Mesendoderm (in vitro differentiated cells): ENCODE measurements around the gene RPS6KA2.

Experiments
- DNase-seq: peaks from one replicate; pipeline ENCODE4 v3.0.0; 2013
- H2AK5ac ChIP-seq: 2 replicates; pipeline ENCODE4 v1.6.1; 2013; ENCODE audit warnings: low read length, inconsistent platforms
- H2BK120ac ChIP-seq: 2 replicates; pipeline ENCODE4 v1.6.1; 2013; ENCODE audit warnings: low read depth, mild to moderate bottlenecking, low read length, moderate library complexity, mixed read lengths
- H2BK15ac ChIP-seq: replicated peaks from 2 replicates; pipeline ENCODE4 v1.6.1; 2013; ENCODE audit warnings: low read depth, mild to moderate bottlenecking, moderate library complexity
- H2BK5ac ChIP-seq: 2 replicates; pipeline ENCODE4 v1.6.1; 2013; ENCODE audit warnings: low read length, inconsistent platforms
- H3K18ac ChIP-seq: 2 replicates; pipeline ENCODE4 v1.6.1; 2013; ENCODE audit warnings: mild to moderate bottlenecking, low read length, mixed read lengths
- H3K23ac ChIP-seq: one replicate; pipeline ENCODE4 v1.6.1; 2013; ENCODE audit warnings: low read length
- H3K27ac ChIP-seq: 2 replicates; pipeline ENCODE4 v1.5.1; 2013; ENCODE audit warnings: low read depth, mild to moderate bottlenecking, inconsistent platforms, low read length, moderate library complexity
- H3K27me3 ChIP-seq: 2 replicates; pipeline ENCODE4 v1.6.1; 2013; ENCODE audit warnings: low read length, control low read depth, mild to moderate bottlenecking, inconsistent platforms; ENCODE audit not compliant: insufficient read depth, poor library complexity
- H3K36me3 ChIP-seq: 2 replicates; pipeline ENCODE4 v1.6.1; 2013; ENCODE audit warnings: low read length, inconsistent platforms; ENCODE audit not compliant: control insufficient read depth, insufficient read depth
- H3K4ac ChIP-seq: one replicate; pipeline ENCODE4 v1.6.1; 2013; ENCODE audit warnings: low read depth, mild to moderate bottlenecking, low read length, moderate library complexity
- H3K4me1 ChIP-seq: 2 replicates; pipeline ENCODE4 v1.6.1; 2013; ENCODE audit warnings: low read depth, low read length, inconsistent platforms; ENCODE audit not compliant: control insufficient read depth
- H3K4me2 ChIP-seq: 2 replicates; pipeline ENCODE4 v1.6.1; 2013; ENCODE audit warnings: low read length
- H3K4me3 ChIP-seq: 2 replicates; pipeline ENCODE4 v1.5.1; 2013; ENCODE audit warnings: mild to moderate bottlenecking, low read length
- H3K56ac ChIP-seq: one replicate; pipeline ENCODE4 v1.6.1; 2013; ENCODE audit warnings: low read length
- H3K79me1 ChIP-seq: 2 replicates; pipeline ENCODE4 v1.6.1; 2013; ENCODE audit warnings: low read length, inconsistent platforms
- H3K79me2 ChIP-seq: 2 replicates; pipeline ENCODE4 v1.6.1; 2013; ENCODE audit warnings: mild to moderate bottlenecking, low read length; ENCODE audit not compliant: control insufficient read depth, insufficient read depth
- H3K9ac ChIP-seq: 2 replicates; pipeline ENCODE4 v1.6.1; 2013; ENCODE audit warnings: low read length, inconsistent platforms
- H4K5ac ChIP-seq: one replicate; pipeline ENCODE4 v1.6.1; 2013; ENCODE audit warnings: low read length
- H4K8ac ChIP-seq: one replicate; pipeline ENCODE4 v1.6.1; 2013; ENCODE audit warnings: low read depth, mild to moderate bottlenecking, control low read depth, low read length, moderate library complexity
- WGBS: extraction: QIAGEN DNeasy Blood & Tissue Kit; methylation state at CpG from one replicate; pipeline ENCODE4 v1.1.7; 2013; ENCODE audit warnings: low lambda C conversion rate, missing lambda C conversion rate; ENCODE audit not compliant: insufficient coverage; ENCODE audit errors: extremely low coverage; 5-methylcytosine and 5-hydroxymethylcytosine counted together

Gene RPS6KA2

GRCh38 chr6:166418691-166419143 is 208.3 kb downstream of the RPS6KA2 start:
- no peak overlapping the region for H3K27ac ChIP-seq
- H3K79me1 ChIP-seq, result no peaks in the 10 kb centered on the region
- no peak for DNase-seq
- peaks cover 2% of the 10 kb centered on the region for H3K36me3 ChIP-seq
- no peak overlapping the region for H2BK15ac ChIP-seq
- H4K8ac ChIP-seq, result no peak overlapping the region
- H3K4me3 ChIP-seq, result no peak overlapping the region
- H3K9ac ChIP-seq, result no peak overlapping the region
- no peak overlapping the region for H3K4ac ChIP-seq
- no peak overlapping the region for H2BK120ac ChIP-seq
- WGBS, result no CpG with 5 or more reads among the region's 9 CpGs
- H2BK5ac ChIP-seq, result no peak overlapping the region
- H3K23ac ChIP-seq, result no peak overlapping the region
- no peaks in the 10 kb centered on the region for H3K27me3 ChIP-seq
- no peaks in the 10 kb centered on the region for H3K79me2 ChIP-seq
- H3K18ac ChIP-seq, result no peak overlapping the region
- no peak overlapping the region for H3K56ac ChIP-seq
- H2AK5ac ChIP-seq, result no peak overlapping the region
- no peak overlapping the region for H4K5ac ChIP-seq
- H3K4me2 ChIP-seq, result no peak overlapping the region
- no peaks in the 10 kb centered on the region for H3K4me1 ChIP-seq

- Histone ChIP-seq H2AK5ac (no peak overlapping the region), H3K4me1 (no peaks in the 10 kb centered on the region), H3K56ac (no peak overlapping the region), H2BK120ac (no peak overlapping the region), H3K23ac (no peak overlapping the region), H3K79me2 (no peaks in the 10 kb centered on the region), H3K27me3 (no peaks in the 10 kb centered on the region), H2BK15ac (no peak overlapping the region), H3K79me1 (no peaks in the 10 kb centered on the region), H3K36me3 (peaks cover 2% of the 10 kb centered on the region), H4K8ac (no peak overlapping the region), H3K4ac (no peak overlapping the region), H4K5ac (no peak overlapping the region), H3K9ac (no peak overlapping the region), H3K27ac (no peak overlapping the region), H3K18ac (no peak overlapping the region), H3K4me2 (no peak overlapping the region), H3K4me3 (no peak overlapping the region), H2BK5ac (no peak overlapping the region)
- WGBS, result no CpG with 5 or more reads among the region's 6 CpGs
- no peak for DNase-seq
Observed at GRCh38 chr6:166417285-166417691, 209.8 kb downstream of the RPS6KA2 start.

- WGBS, result 100% methylated on average over 3 of the region's 5 CpGs
- no peak overlapping the region for H4K5ac ChIP-seq
Observed at GRCh38 chr6:166415833-166416347, 211.2 kb downstream of the RPS6KA2 start.

GRCh38 chr6:166415306-166415705 is 211.7 kb downstream of the RPS6KA2 start:
- no peak overlapping the region for H3K4me2 ChIP-seq
- no peak overlapping the region for H3K23ac ChIP-seq
- H4K5ac ChIP-seq, result no peak overlapping the region
- H3K36me3 ChIP-seq, result peaks cover 2% of the 10 kb centered on the region
- no peak overlapping the region for H4K8ac ChIP-seq
- WGBS, result no CpG with 5 or more reads among the region's 5 CpGs
- H3K4me1 ChIP-seq, result no peaks in the 10 kb centered on the region
- H3K79me1 ChIP-seq, result no peaks in the 10 kb centered on the region
- no peak overlapping the region for H3K9ac ChIP-seq
- no peak overlapping the region for H3K27ac ChIP-seq
- no peak overlapping the region for H2BK5ac ChIP-seq
- H3K56ac ChIP-seq, result no peak overlapping the region
- no peak overlapping the region for H2AK5ac ChIP-seq
- no peak for DNase-seq
- H3K4me3 ChIP-seq, result no peak overlapping the region
- no peak overlapping the region for H2BK120ac ChIP-seq
- H2BK15ac ChIP-seq, result no peak overlapping the region
- no peaks in the 10 kb centered on the region for H3K27me3 ChIP-seq
- no peaks in the 10 kb centered on the region for H3K79me2 ChIP-seq
- H3K18ac ChIP-seq, result no peak overlapping the region
- H3K4ac ChIP-seq, result no peak overlapping the region

More at GRCh38 chr6:166415833-166416347, 211.2 kb downstream of the RPS6KA2 start:
- no peaks in the 10 kb centered on the region for H3K79me2 ChIP-seq
- no peaks in the 10 kb centered on the region for H3K79me1 ChIP-seq
- DNase-seq, result no peak
- H2BK5ac ChIP-seq, result no peak overlapping the region
- no peak overlapping the region for H2BK15ac ChIP-seq
- no peak overlapping the region for H2BK120ac ChIP-seq
- peaks cover 2% of the 10 kb centered on the region for H3K36me3 ChIP-seq
- no peak overlapping the region for H4K8ac ChIP-seq
- H3K56ac ChIP-seq, result no peak overlapping the region
- no peak overlapping the region for H3K4ac ChIP-seq
- H3K27ac ChIP-seq, result no peak overlapping the region
- no peak overlapping the region for H3K23ac ChIP-seq
- no peaks in the 10 kb centered on the region for H3K27me3 ChIP-seq
- H3K4me3 ChIP-seq, result no peak overlapping the region
- no peak overlapping the region for H3K4me2 ChIP-seq
- H3K9ac ChIP-seq, result no peak overlapping the region
- no peak overlapping the region for H3K18ac ChIP-seq
- H3K4me1 ChIP-seq, result no peaks in the 10 kb centered on the region
- no peak overlapping the region for H2AK5ac ChIP-seq

DNA sequence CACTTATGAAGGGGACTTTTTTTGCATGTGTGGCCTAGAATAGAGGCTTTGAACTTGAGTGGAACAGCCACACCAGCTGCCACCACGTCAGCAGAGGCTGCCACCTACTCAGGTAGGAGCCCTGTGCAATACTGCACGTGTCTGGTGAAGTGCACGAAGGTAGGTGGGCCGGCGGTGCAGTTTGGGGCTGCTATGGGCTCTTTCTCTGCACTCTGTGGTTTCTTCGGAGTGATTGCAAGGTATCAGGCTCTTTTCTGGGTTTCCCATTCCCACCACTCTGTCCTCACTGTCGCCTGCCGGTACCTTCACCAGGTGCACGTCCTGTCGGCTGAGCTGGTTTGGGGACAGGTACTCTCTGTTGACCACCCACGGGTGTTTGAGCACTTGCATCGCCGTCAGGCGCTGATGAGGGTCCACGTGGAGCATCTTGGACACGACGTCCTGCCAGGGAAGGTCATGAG is 213.5 kb downstream of the RPS6KA2 start:
- Histone ChIP-seq H3K23ac (no peak overlapping the region), H3K4ac (no peak overlapping the region), H3K4me2 (no peak overlapping the region), H4K5ac (no peak overlapping the region), H3K79me2 (no peaks in the 10 kb centered on the region), H2AK5ac (no peak overlapping the region), H3K18ac (no peak overlapping the region), H3K9ac (no peak overlapping the region), H4K8ac (no peak overlapping the region), H3K27me3 (no peaks in the 10 kb centered on the region), H2BK5ac (no peak overlapping the region), H3K4me3 (no peak overlapping the region), H2BK15ac (no peak overlapping the region), H3K27ac (no peak overlapping the region), H3K4me1 (no peaks in the 10 kb centered on the region), H2BK120ac (no peak overlapping the region), H3K79me1 (no peaks in the 10 kb centered on the region), H3K56ac (no peak overlapping the region), H3K36me3 (no peaks in the 10 kb centered on the region)
- DNase-seq, result no peak
- no CpG with 5 or more reads among the region's 17 CpGs for WGBS

DNA sequence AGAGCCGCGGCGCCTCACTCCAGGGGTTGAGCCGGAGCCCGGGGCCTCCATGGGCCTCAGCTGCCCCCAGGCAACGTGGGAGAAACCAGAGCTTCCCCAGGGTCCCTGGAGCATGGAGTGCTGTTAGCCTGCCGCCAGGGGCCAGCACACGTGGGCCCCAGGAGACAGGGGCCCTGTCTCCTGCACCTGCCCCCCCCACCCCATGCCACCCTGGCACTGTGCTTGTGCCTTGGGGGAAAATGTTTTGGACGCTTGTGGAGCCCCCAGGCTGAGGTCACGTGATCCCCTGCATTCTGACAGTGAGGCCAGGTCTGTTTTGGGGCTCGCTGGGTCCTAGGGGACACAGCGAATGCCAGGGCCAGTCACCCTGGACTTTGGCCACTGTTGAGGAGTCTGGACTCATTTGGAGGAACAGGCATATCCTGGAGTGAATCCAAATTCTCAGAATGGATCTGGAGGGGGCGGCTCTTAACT is 214.1 kb downstream of the RPS6KA2 start:
- Histone ChIP-seq H4K5ac (no peak overlapping the region), H2BK120ac (no peak overlapping the region), H3K79me1 (no peaks in the 10 kb centered on the region), H3K27ac (no peak overlapping the region), H2AK5ac (no peak overlapping the region), H3K36me3 (no peaks in the 10 kb centered on the region), H3K4me2 (no peak overlapping the region), H3K18ac (no peak overlapping the region), H3K4me3 (no peak overlapping the region), H2BK15ac (no peak overlapping the region), H3K4ac (no peak overlapping the region), H2BK5ac (no peak overlapping the region), H3K9ac (no peak overlapping the region), H3K23ac (no peak overlapping the region), H3K56ac (no peak overlapping the region), H3K27me3 (no peaks in the 10 kb centered on the region), H3K79me2 (no peaks in the 10 kb centered on the region), H3K4me1 (no peaks in the 10 kb centered on the region), H4K8ac (no peak overlapping the region)
- WGBS, result no CpG with 5 or more reads among the region's 13 CpGs
- no peak for DNase-seq
